Head of caudate nucleus (tissue), 42 donors: ENCODE measurements around the gene AHCYL2.
"Not testable (repeated sequence)": the region's sequence is repeated elsewhere in the genome, so short reads cannot be mapped to it uniquely, and the experiment has no call there.

Source experiments
- DNase-seq, 42 donors: peaks; one replicate each; pipeline versions ENCODE4 v3.0.0 to v3.0.0-alpha.2; 2020 to 2021; ENCODE audit warnings: mixed read lengths in 7 of 42
- intact Hi-C: fragments of 100-400 bp; cut with DNase I; formaldehyde crosslinking; loops from one replicate; pipeline ENCODE4 v1.15.0; 2022

AHCYL2 gene

GRCh38 chr7:129427526-129428045, 202.8 kb downstream of the AHCYL2 start:
- no peak for DNase-seq
- intact Hi-C loops: no loop called here

DNA sequence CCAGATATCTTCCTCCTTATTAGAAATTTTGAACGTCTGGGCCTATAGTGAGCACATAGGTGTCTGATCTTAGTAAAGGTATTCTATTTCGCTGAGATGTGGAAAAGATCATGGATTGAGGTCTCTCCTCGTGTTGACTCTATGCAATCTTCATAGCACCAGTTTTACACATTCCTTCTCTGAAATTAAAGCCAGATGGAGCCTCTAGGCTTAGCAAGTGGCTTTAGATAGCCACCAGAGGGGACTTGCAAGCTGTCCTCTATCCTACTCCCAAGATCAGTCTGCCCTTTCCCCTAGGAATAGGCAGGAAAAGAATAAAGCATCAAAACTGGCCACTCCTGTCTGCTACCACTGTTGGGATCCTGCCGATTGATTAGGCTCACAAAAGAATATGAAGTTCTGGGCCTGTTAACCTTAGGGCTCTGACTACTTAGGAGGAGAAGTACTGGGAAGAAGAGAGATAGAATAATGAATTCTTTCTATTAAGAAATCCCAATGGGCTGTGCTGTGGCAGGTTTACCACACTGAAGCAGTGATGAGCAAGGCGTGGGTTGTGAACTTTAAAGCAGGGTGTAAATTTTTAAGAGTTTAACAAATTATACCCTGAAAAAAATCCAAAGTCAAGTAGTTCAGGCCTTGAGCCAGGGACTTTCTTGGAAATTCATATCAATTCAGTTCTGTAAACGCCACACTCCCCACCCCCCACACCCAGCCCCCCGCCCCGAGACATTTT, 207.2 kb downstream of the AHCYL2 start:
- DNase-seq: peak in 26 of 42 donors; percentile 7 to 78 (median 48)
- intact Hi-C loops: no loop called here

- intact Hi-C loops: no loop called here
- peak; percentile 87 to 99 (median 97) for DNase-seq
Observed at GRCh38 chr7:129433847-129434674, 209.2 kb downstream of the AHCYL2 start, which contains the start of gene STRIP2. Gene STRIP2, plus strand, starts transcription at chr7:129434432. Its CDS starts 41 bp downstream, at chr7:129434473.

DNA sequence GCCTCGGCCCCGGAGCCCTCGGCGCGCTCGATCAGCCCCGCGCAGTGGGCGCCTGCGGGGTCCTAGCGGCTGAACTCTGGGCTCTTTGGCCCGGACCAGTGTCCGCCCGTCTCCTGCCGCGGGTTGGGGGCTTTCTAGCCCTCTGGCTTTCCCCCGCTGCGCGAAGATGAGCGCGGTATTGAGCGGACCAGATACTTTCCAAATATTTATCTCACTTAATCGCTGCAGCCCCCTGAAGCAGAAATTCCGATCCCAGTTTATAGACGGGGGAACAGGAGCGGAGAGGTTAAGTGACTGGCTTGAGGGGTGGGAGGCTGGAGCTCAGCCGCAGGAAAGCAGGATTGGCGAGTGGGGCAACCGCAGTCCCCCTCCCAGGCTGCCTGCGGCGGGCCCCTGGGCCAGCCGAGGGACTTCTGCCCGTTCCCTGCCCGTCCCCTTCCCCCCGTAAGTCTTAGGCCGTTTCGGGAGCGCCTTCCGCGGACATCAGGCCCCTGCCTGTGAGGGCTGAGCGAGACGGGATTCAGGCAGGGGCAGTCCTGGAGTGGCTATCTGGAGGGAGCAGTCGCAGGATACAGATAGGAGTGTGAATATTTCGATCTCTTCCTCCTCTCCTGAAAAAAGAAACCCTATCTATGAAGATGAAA, 210.0 kb downstream of the AHCYL2 start:
- DNase-seq: peak in 14 of 42 donors; percentile 7 to 54 (median 17)
- intact Hi-C loops: no loop called here

DNA sequence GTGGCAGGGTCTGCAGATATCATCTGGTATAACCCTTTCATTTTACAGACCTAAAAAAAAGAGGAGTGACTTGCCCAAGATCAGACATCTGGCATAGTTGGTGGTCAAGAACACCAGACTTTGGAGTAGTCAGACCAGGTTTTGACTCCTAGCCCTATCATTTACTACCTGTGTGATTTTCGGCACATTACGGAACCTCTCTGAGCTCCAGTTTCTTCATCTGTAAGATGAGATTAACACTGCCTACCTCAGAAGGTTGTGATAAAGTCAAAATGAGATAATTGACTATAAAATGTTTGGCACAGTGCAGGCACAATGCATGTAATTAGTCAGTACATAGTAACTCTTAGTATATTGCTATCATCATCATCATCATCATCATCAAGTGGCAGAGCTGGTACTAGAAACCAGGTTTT, 210.6 kb downstream of the AHCYL2 start:
- no peak for DNase-seq
- intact Hi-C loops: no loop called here

- intact Hi-C loops: no loop called here
- peak in 7 of 42 donors; percentile 20 to 49 (median 32) for DNase-seq
Observed at GRCh38 chr7:129436335-129436923, 211.6 kb downstream of the AHCYL2 start.

- intact Hi-C loops: no loop called here
- no peak for DNase-seq
Observed at GRCh38 chr7:129437190-129437589, 212.4 kb downstream of the AHCYL2 start.

DNA sequence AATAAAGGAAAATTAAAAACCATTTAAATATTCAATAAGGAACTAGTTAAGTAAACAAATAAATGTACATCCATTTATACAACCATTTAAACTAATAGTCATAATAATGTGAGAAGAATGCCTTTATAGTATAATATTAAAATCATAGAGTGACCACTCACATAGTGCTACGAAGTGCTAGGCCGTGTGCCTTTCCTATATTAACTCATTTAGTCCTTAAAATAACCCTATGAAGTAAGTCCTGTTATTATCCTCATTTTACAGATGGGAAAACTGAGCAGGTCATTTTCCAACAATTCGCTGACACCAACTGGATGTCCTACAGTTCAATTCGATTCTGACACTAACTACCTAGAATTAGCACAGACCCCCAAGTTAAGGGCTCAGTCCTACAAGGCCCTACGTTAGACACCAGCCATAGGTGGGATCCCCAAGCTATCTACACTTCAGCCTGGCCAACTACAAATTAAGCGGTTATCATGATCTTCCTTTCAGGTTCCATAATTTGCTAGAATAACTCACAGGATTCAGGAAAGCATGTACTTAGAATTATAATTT, 213.5 kb downstream of the AHCYL2 start:
- DNase-seq: no peak
- intact Hi-C loops: no loop called here

- DNase-seq: peak in 23 of 42 donors; percentile 15 to 72 (median 47)
Observed at GRCh38 chr7:129438839-129439651, 214.2 kb downstream of the AHCYL2 start.

DNA sequence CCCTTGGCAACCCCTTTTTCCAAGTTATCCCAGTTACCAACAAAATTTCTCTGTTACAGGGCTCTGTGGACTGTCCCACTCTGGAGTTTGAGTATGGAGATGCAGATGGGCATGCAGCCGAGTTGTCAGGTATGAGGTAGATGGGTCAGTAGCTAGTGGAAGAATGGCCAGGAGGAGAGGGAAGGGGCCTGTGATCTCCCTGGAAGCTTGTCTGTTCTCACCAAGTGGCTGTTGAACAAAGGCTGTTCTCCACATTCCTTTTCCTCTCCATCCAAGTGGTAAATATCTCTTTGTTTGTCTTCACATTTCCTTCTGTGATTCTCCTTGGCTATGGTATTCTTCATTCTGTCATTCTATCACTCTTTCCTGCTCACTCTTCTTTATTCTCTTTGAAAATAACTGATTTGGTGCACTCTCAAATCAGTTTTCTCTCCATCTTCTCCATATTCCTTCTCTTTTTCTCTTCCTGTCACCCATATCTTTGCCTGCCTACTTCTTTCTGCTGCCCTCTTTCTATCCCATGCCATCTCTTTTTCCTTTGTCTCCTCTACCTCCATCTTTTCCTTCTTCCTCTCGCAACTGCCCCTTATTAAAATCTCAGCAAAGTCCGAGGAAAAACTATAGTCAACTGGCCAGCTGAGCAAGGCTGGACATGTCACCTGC, 215.3 kb downstream of the AHCYL2 start:
- intact Hi-C loops: no loop called here
- DNase-seq: no peak

More at GRCh38 chr7:129438839-129439651, 214.2 kb downstream of the AHCYL2 start:
- intact Hi-C loops: no loop called here

DNA sequence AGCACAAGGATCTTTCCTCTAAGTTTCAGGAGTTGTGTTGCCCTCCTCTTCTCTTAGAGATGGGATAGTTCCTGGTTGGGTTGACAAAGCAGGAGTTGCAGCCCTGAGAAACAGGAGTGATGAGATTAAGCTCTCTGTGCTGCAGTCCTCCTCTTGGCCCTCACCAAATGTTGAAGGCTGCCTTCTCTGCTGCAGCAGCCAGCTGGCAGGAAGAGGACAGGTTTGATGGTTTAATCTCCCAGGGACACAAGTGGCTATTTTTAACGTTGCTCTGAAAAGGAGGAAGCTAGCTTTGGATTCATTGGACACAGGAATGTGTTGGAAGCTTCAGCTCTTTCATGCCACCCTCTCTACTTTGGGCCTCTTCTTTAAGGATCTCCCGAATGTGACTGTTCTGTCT, 218.8 kb downstream of the AHCYL2 start:
- intact Hi-C loops: no loop called here
- no peak for DNase-seq

DNA sequence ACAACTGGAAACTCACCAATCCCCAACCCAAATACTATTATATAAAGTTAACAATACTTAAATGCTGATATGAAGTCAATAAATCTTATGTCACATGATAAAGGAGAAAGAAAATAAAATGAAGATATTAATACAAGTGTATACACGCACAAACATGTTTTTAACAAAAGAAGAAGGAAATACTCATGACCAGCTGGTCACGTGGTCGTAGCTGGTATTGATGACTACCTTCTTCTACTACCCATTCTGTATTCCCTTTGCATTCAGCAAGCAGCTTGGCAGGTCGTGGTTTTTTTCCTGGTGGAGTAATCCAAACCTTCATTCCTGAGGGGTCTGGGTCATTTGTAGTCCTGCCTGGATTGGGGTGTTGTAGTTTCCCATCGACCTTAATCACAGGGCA, 219.9 kb downstream of the AHCYL2 start:
- intact Hi-C loops, DNase-seq: not testable (repeated sequence)

DNA sequence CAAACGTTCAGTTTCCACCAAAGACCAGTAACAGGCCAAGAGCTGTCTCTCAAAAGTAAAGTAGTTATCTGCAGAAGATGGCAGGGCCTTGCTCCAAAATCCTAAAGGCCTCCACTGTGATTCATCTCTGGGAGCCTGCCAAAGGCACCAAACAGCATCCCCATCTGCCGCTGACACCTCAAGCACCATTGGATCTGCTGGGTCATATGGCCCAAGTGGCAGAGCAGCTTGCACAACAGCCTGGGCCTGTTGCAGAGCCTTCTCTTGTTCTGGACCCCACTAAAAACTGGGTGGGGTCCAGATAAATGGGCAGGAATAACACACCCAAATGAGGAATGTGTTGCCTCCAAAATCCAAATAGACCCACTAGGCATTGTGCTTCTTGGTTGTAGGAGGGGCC, 222.1 kb downstream of the AHCYL2 start:
- DNase-seq, intact Hi-C loops: not testable (repeated sequence)

DNA sequence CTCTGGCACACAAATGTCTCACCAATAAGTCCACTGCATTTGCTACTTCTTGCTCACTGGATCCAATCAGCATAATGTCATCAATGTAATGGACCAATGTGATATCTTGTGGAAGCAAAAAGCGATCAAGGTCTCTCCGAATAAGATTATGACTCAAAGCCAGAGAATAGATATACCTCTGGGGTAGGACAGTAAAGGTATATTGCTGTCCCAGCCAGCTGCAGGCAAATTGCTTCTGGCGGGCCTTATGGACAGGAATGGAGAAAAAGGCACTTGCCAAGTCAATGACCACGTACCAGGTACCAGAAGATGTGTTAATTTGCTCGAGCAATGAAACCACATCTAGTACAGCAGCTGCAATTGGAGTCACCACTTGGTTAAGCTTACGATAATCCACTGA, 222.6 kb downstream of the AHCYL2 start:
- DNase-seq, intact Hi-C loops: not testable (repeated sequence)

DNA sequence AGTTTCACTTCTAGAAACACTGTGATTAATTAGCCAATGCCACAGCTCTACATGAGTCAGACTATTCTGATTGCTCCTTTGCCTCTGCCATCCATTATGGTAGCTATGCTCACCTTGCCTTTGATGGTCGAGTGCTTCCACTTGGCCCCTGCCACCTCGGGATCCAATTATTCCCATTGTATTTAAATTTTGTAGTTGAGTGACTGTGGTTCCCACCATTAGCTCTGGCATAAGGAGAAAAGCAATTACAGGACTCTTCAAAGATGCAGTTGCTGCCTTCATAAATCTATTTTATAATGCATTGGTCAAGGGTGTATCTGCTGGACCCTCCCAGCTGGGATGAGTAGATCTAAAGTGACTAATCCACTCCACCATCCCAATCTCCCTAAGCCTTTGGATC, 223.8 kb downstream of the AHCYL2 start:
- DNase-seq, intact Hi-C loops: not testable (repeated sequence)

DNA sequence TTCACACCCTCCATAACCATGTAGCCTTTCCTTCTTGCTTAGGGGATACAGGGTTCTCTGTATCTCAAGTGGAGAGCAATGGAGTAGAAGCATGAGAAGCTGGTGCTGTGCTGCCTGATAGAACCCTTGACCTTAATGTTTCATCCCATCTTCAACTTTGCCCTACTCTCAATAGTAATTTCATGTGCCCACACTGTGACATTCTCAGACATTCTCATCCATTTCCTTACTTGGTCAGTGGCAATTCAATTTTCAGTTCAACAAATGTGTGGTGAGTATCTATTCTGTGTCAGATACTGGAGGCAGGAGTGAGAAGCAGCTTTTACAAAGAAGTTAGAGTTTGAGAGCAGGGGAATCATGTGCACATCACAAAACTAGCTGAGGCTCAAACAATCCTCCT, 225.5 kb downstream of the AHCYL2 start:
- no peak for DNase-seq
- intact Hi-C loops: loop anchor here (10.0 kb wide), 1 partner anchor 75 kb away; no protein-coding TSS in a partner anchor

DNA sequence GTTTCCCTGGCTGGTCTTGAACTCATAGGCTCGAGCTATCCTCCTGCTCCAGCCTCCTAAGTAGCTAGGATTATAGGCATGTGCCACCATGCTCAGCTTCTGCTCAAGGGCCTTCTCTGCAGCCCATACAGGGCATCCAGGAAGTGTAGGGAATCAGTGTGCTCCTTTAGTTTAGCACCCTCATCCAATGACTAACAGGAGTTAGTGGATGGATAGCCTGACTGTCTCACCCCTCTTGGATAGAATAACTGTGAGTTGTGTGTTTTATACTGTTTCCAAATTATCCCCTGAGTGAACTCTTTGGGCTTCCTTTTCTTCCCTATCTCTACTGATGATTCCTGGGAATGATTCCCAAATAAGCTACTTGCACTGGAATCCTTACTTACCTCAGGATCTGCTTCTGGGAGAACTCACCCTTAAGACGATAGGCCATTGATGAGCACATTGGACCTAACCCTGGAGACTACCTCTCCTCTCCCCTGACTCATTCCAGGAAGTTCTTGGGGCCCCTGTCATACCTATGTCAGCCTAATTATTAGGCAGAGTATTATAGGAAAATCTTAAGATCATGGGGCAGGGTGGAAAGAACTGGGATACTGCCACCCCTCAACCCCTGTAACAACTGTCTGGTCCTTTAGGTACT, 227.9 kb downstream of the AHCYL2 start:
- no peak for DNase-seq
- intact Hi-C loops: loop anchor here (10.0 kb wide), 1 partner anchor 78 kb away; no protein-coding TSS in a partner anchor
